Type B pancreatic cell (in vitro differentiated cells): ENCODE measurements around the gene VPS26C. TPM values are rescaled to one million over a fixed set of nuclear protein-coding genes. Genes with fewer than 3 reads are reported as not detected.

Experiments
- DNase-seq: peaks from one replicate; pipeline ENCODE4 v3.0.0; 2021; ENCODE audit warnings: mixed read lengths; ENCODE audit not compliant: unreplicated experiment; ENCODE audit errors: extremely low spot score
- H3K27ac Mint-ChIP-seq: 2 replicates; pipeline ENCODE4 v1.8.0; 2021; ENCODE audit warnings: mild to moderate bottlenecking, mixed read lengths
- H3K27me3 Mint-ChIP-seq: 2 replicates; pipeline ENCODE4 v1.8.0; 2021; ENCODE audit warnings: mixed read lengths
- H3K36me3 Mint-ChIP-seq: 2 replicates; pipeline ENCODE4 v1.8.0; 2021; ENCODE audit warnings: mixed read lengths
- H3K4me1 Mint-ChIP-seq: one replicate; pipeline ENCODE4 v1.8.0; 2021; ENCODE audit warnings: mixed read lengths; ENCODE audit not compliant: unreplicated experiment
- H3K4me3 Mint-ChIP-seq: 2 replicates; pipeline ENCODE4 v1.8.0; 2021; ENCODE audit warnings: mild to moderate bottlenecking, mixed read lengths
- H3K9me3 Mint-ChIP-seq: 2 replicates; pipeline ENCODE4 v1.8.0; 2021; ENCODE audit warnings: mixed read lengths
- CTCF ChIP-seq: fragments of 200-600 bp; sonication (generic); conservative IDR thresholded peaks from 2 replicates; pipeline ENCODE4 v1.5.0; 2021; ENCODE audit warnings: antibody characterized with exemption, mild to moderate bottlenecking
- total RNA-seq: library from RNA; stranded (reverse); gene quantifications from 2 replicates; pipeline ENCODE4 v1.2.1, GENCODE V29; 2021; ENCODE audit warnings: low replicate concordance

Gene VPS26C
- total RNA-seq, 1 donor from 2014 or later = 37.9 TPM

DNA sequence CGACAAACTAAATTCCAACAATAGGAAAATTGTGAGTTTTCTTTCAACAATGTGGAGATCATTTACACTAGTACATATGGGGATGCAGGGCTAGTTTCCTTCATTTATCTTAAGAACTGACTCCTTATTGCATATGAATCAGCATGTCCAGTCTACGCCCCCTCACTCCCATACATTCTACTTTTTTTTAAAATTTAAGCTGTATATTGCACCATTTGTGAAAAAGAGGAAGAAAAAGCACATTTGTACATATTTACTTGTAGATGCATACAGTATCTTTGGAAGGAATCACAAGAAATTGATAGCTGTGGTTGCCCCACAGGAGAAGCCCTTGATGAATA lies 15.9 kb downstream of the VPS26C start:
- H3K36me3 Mint-ChIP-seq = peaks cover 3% of the 10 kb centered on the region
- no peak overlapping the region for H3K27ac Mint-ChIP-seq
- H3K4me3 Mint-ChIP-seq = no peak overlapping the region
- H3K4me1 Mint-ChIP-seq = peaks cover 19% of the 10 kb centered on the region
- no peaks in the 10 kb centered on the region for H3K9me3 Mint-ChIP-seq
- DNase-seq = no peak
- no peak for TF ChIP-seq CTCF
- H3K27me3 Mint-ChIP-seq = no peaks in the 10 kb centered on the region

DNA sequence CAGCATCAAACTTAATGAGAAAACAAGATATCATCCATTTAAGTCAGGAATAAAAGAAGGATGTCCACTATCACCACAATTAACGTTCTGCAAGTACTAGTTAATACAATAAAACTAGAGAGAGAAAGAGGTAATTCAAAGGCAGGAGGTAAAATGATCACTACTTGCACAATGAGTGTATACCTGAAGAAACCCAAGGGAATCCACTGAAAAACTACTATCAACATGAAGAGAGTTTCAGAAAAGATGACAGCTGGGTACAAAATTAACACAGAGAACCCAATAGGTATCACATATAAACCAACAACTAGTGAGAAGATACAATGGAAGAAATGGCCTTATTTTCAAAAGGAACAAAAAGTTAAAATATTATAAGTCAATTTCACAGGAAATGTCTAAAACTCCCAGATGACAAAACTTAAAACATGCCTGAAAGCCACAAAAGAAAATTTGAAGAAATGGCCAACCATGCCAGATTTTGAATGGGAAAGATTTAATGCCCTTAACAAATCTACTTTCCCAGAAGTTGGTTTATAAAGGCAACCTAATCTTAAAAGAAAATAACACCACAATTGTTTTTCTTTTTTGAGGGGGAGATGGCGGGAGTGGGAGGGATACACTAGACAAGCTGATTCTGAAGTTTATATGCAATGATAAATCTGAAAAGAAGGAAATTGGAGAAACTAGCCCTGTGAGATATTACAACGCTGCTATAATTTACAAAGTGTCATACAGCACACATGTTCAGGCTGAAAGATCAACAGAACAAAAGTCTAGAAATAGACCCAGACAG lies 17.8 kb downstream of the VPS26C start:
- Mint-ChIP-seq H3K36me3 (peaks cover 4% of the 10 kb centered on the region), H3K4me3 (no peak overlapping the region), H3K9me3 (no peaks in the 10 kb centered on the region), H3K27ac (no peak overlapping the region), H3K27me3 (no peaks in the 10 kb centered on the region), H3K4me1 (peaks cover 31% of the 10 kb centered on the region)
- DNase-seq = no peak
- no peak for TF ChIP-seq CTCF

DNA sequence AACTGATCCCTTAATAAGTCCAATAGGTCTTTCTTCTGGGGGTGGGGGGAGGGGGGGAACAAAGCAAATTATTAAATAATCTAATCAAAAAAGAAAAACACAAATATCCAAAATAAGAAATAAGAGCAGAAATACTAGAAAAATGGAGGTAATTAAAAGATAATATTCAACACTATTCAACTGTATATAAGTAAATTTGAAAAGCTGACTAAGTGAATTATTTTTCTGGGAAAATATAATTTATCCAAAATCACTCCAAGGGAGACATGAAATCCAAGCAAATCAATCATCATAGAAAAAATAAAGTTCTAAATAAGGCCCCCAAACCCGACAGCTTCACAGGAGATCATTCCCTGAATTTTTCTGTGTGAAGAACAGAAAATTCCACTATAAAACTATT lies 18.8 kb downstream of the VPS26C start:
- Mint-ChIP-seq H3K9me3 (no peaks in the 10 kb centered on the region), H3K4me3 (no peak overlapping the region), H3K27me3 (no peaks in the 10 kb centered on the region), H3K27ac (no peak overlapping the region), H3K4me1 (peaks cover 26% of the 10 kb centered on the region), H3K36me3 (peaks cover 4% of the 10 kb centered on the region)
- DNase-seq = no peak
- no peak for TF ChIP-seq CTCF

DNA sequence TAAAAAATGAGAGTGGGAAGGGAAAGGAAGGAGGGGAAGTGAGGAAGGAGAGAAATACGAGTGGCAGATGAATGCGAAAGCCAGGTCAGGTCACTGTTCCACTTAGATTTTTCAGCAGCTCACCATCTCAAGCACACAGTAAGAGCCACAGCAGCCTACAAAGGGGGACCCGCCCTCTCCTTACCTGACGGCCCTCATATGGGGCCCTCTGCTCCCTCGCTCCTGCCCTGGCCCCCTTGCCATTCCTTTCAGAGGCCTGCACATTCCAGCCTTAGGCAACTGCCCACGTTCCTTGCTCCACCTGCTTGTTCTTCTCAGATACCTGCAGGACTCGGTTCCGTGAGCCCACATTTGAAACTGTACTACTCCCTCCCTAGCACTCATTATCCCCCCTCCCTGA lies 22.0 kb downstream of the VPS26C start:
- H3K27me3 Mint-ChIP-seq = no peaks in the 10 kb centered on the region
- H3K9me3 Mint-ChIP-seq = no peaks in the 10 kb centered on the region
- H3K36me3 Mint-ChIP-seq = peaks cover 4% of the 10 kb centered on the region
- no peak overlapping the region for H3K27ac Mint-ChIP-seq
- H3K4me3 Mint-ChIP-seq = peak overlapping the region; percentile 33
- H3K4me1 Mint-ChIP-seq = peaks cover 26% of the 10 kb centered on the region
- DNase-seq = no peak
- no peak for TF ChIP-seq CTCF

- H3K4me1 Mint-ChIP-seq = peaks cover 23% of the 10 kb centered on the region
- no peaks in the 10 kb centered on the region for H3K27me3 Mint-ChIP-seq
- H3K9me3 Mint-ChIP-seq = no peaks in the 10 kb centered on the region
- H3K27ac Mint-ChIP-seq = no peak overlapping the region
- TF ChIP-seq CTCF = no peak
- no peak for DNase-seq
- peaks cover 4% of the 10 kb centered on the region for H3K36me3 Mint-ChIP-seq
- peak overlapping the region; percentile 33 for H3K4me3 Mint-ChIP-seq
Observed at GRCh38 chr21:37244501-37245095, 22.5 kb downstream of the VPS26C start.
